HL-60 (cell line): Measurements from ENCODE around the gene NKX3-2.

Experiments used
- CTCF ChIP-seq: IDR thresholded peaks from one replicate; pipeline ENCODE4 v1.5.1; 2011; ENCODE audit warnings: low read length, control low read depth, inconsistent platforms; ENCODE audit not compliant: insufficient read depth
- REST ChIP-seq: IDR thresholded peaks from 2 replicates; pipeline ENCODE4 v1.6.1; 2012; ENCODE audit warnings: low read depth; ENCODE audit not compliant: insufficient replicate concordance

- TF ChIP-seq CTCF (no peak), REST (no peak)
These were observed 5.2 kb downstream of the NKX3-2 start for GRCh38 chr4:13539047-13539618.
